Activated naive CD4-positive, alpha-beta T cell treated with anti-CD3 and anti-CD28 coated beads for 36 hours (primary cell): ENCODE measurements around the gene KIF1A. TPM values are rescaled to one million over a fixed set of nuclear protein-coding genes. Genes with fewer than 3 reads are reported as not detected.
A peak's percentile ranks its signal among the peaks of the same experiment; 100 is the strongest.
"Not testable (repeated sequence)": the region's sequence is repeated elsewhere in the genome, so short reads cannot be mapped to it uniquely, and the experiment has no call there.

Experiments used
- CTCF ChIA-PET: fragments of 350-600 bp; sonication (Branson Sonifier 250); formaldehyde crosslinking; loops from one replicate; lab custom pipeline; 2021; ENCODE audit warnings: antibody characterized with exemption; lab: Charles Lee
- DNase-seq: peaks from one replicate; pipeline ENCODE4 v3.0.0-alpha.2; 2020
- H3K27ac Mint-ChIP-seq: one replicate; pipeline ENCODE4 v1.8.0; 2021; ENCODE audit warnings: mild to moderate bottlenecking, mixed read lengths
- H3K27me3 Mint-ChIP-seq: one replicate; pipeline ENCODE4 v1.8.0; 2021; ENCODE audit warnings: low read depth, mixed read lengths
- H3K36me3 Mint-ChIP-seq: one replicate; pipeline ENCODE4 v1.8.0; 2021; ENCODE audit warnings: low read depth, mixed read lengths
- H3K4me1 Mint-ChIP-seq: one replicate; pipeline ENCODE4 v1.8.0; 2021; ENCODE audit warnings: low read depth, mixed read lengths
- H3K4me3 Mint-ChIP-seq: one replicate; pipeline ENCODE4 v1.8.0; 2021; ENCODE audit warnings: mild to moderate bottlenecking, moderate library complexity, mixed read lengths
- H3K9me3 Mint-ChIP-seq: one replicate; pipeline ENCODE4 v1.8.0; 2021; ENCODE audit warnings: mixed read lengths
- intact Hi-C: fragments of 100-400 bp; cut with micrococcal nuclease; formaldehyde crosslinking; loops from one replicate; pipeline ENCODE4 v1.15.1; 2023
- total RNA-seq, 2 experiments: library from RNA; stranded (reverse); gene quantifications; one replicate each; pipeline ENCODE4 v1.2.3, GENCODE V29; 2021

Gene KIF1A
- total RNA-seq, 2 experiments from 2014 or later = 8.4 TPM

GRCh38 chr2:240856151-240856980 lies 36.3 kb upstream of the KIF1A start:
- no peak overlapping the region for H3K27ac Mint-ChIP-seq
- no peaks in the 10 kb centered on the region for H3K27me3 Mint-ChIP-seq
- intact Hi-C loops = loop anchor here (10.0 kb wide), 1 partner anchor 358 kb away; no protein-coding TSS in a partner anchor
- H3K4me3 Mint-ChIP-seq = no peak overlapping the region
- DNase-seq = no peak
- H3K4me1 Mint-ChIP-seq = no peaks in the 10 kb centered on the region
- peaks cover 12% of the 10 kb centered on the region for H3K9me3 Mint-ChIP-seq
- no peaks in the 10 kb centered on the region for H3K36me3 Mint-ChIP-seq
- CTCF ChIA-PET = no interaction called here

- Mint-ChIP-seq H3K4me1 (no peaks in the 10 kb centered on the region), H3K27ac (no peak overlapping the region), H3K36me3 (no peaks in the 10 kb centered on the region), H3K9me3 (peaks cover 12% of the 10 kb centered on the region), H3K27me3 (no peaks in the 10 kb centered on the region), H3K4me3 (no peak overlapping the region)
- DNase-seq = no peak
- CTCF ChIA-PET = no interaction called here
- intact Hi-C loops = loop anchor here (10.0 kb wide), 1 partner anchor 359 kb away; no protein-coding TSS in a partner anchor
Observed at GRCh38 chr2:240855670-240856069, 35.7 kb upstream of the KIF1A start.

GRCh38 chr2:240852671-240853314 lies 32.8 kb upstream of the KIF1A start:
- no peaks in the 10 kb centered on the region for H3K27me3 Mint-ChIP-seq
- no peak for DNase-seq
- CTCF ChIA-PET = no interaction called here
- peaks cover 12% of the 10 kb centered on the region for H3K9me3 Mint-ChIP-seq
- H3K4me1 Mint-ChIP-seq = no peaks in the 10 kb centered on the region
- no peak overlapping the region for H3K4me3 Mint-ChIP-seq
- intact Hi-C loops = loop anchor here (5.0 to 10.0 kb wide), 2 partner anchors 300 to 362 kb away; partner anchors contain the start of gene PPP1R7
- no peak overlapping the region for H3K27ac Mint-ChIP-seq
- no peaks in the 10 kb centered on the region for H3K36me3 Mint-ChIP-seq

- Mint-ChIP-seq H3K9me3 (peaks cover 12% of the 10 kb centered on the region), H3K27me3 (no peaks in the 10 kb centered on the region), H3K4me3 (no peak overlapping the region), H3K4me1 (no peaks in the 10 kb centered on the region), H3K27ac (no peak overlapping the region), H3K36me3 (no peaks in the 10 kb centered on the region)
- peak; percentile 92 for DNase-seq
- CTCF ChIA-PET = interaction anchor here (0.6 to 1.7 kb wide), 17 partner anchors 10 to 880 kb away, joined by 3 to 17 read pairs (median 3); no protein-coding TSS in a partner anchor
- intact Hi-C loops = loop anchor here (5.0 to 10.0 kb wide), 2 partner anchors 301 to 363 kb away; partner anchors contain the start of gene PPP1R7
Observed at GRCh38 chr2:240851078-240851991, 31.3 kb upstream of the KIF1A start.

GRCh38 chr2:240850756-240851077 lies 30.7 kb upstream of the KIF1A start:
- Mint-ChIP-seq H3K36me3 (no peaks in the 10 kb centered on the region), H3K4me1 (no peaks in the 10 kb centered on the region), H3K27ac (no peak overlapping the region), H3K27me3 (no peaks in the 10 kb centered on the region), H3K4me3 (no peak overlapping the region), H3K9me3 (peaks cover 12% of the 10 kb centered on the region)
- CTCF ChIA-PET = interaction anchor here (0.6 to 1.7 kb wide), 9 partner anchors 10 to 649 kb away, joined by 3 to 17 read pairs (median 3); no protein-coding TSS in a partner anchor
- intact Hi-C loops = loop anchor here (5.0 to 10.0 kb wide), 2 partner anchors 302 to 364 kb away; partner anchors contain the start of gene PPP1R7
- no peak for DNase-seq

GRCh38 chr2:240850026-240850425 lies 30.0 kb upstream of the KIF1A start:
- H3K4me1 Mint-ChIP-seq = no peaks in the 10 kb centered on the region
- no peak overlapping the region for H3K27ac Mint-ChIP-seq
- DNase-seq = no peak
- peaks cover 12% of the 10 kb centered on the region for H3K9me3 Mint-ChIP-seq
- CTCF ChIA-PET = interaction anchor here (0.6 kb wide), 1 partner anchor 32 kb away, joined by 3 read pairs; no protein-coding TSS in a partner anchor
- intact Hi-C loops = loop anchor here (5.0 to 10.0 kb wide), 2 partner anchors 302 to 365 kb away; partner anchors contain the start of gene PPP1R7
- H3K4me3 Mint-ChIP-seq = no peak overlapping the region
- peaks cover 1% of the 10 kb centered on the region for H3K36me3 Mint-ChIP-seq
- no peaks in the 10 kb centered on the region for H3K27me3 Mint-ChIP-seq

- no peaks in the 10 kb centered on the region for H3K27me3 Mint-ChIP-seq
- CTCF ChIA-PET = no interaction called here
- H3K9me3 Mint-ChIP-seq = peaks cover 6% of the 10 kb centered on the region
- H3K4me1 Mint-ChIP-seq = no peaks in the 10 kb centered on the region
- DNase-seq = no peak
- H3K27ac Mint-ChIP-seq = no peak overlapping the region
- intact Hi-C loops = no loop called here
- no peak overlapping the region for H3K4me3 Mint-ChIP-seq
- peaks cover 1% of the 10 kb centered on the region for H3K36me3 Mint-ChIP-seq
Observed at GRCh38 chr2:240848900-240849680, 29.1 kb upstream of the KIF1A start.

- CTCF ChIA-PET = no interaction called here
- Mint-ChIP-seq H3K27ac (no peak overlapping the region), H3K27me3 (no peaks in the 10 kb centered on the region), H3K36me3 (peaks cover 1% of the 10 kb centered on the region), H3K9me3 (peaks cover 5% of the 10 kb centered on the region), H3K4me3 (no peak overlapping the region), H3K4me1 (no peaks in the 10 kb centered on the region)
- intact Hi-C loops = no loop called here
- DNase-seq = no peak
Observed at GRCh38 chr2:240847817-240848216, 27.8 kb upstream of the KIF1A start.

- peaks cover 5% of the 10 kb centered on the region for H3K9me3 Mint-ChIP-seq
- peaks cover 1% of the 10 kb centered on the region for H3K36me3 Mint-ChIP-seq
- intact Hi-C loops = no loop called here
- no peak overlapping the region for H3K4me3 Mint-ChIP-seq
- H3K27ac Mint-ChIP-seq = no peak overlapping the region
- H3K27me3 Mint-ChIP-seq = no peaks in the 10 kb centered on the region
- no peak for DNase-seq
- no peaks in the 10 kb centered on the region for H3K4me1 Mint-ChIP-seq
- CTCF ChIA-PET = no interaction called here
Observed at GRCh38 chr2:240846873-240847595, 27.0 kb upstream of the KIF1A start.

GRCh38 chr2:240846309-240846708 lies 26.3 kb upstream of the KIF1A start:
- CTCF ChIA-PET = interaction anchor here (1.4 kb wide), 1 partner anchor 15 kb away, joined by 3 read pairs; no protein-coding TSS in a partner anchor
- H3K4me3 Mint-ChIP-seq, DNase-seq, H3K27me3 Mint-ChIP-seq, H3K9me3 Mint-ChIP-seq, H3K27ac Mint-ChIP-seq, intact Hi-C loops, H3K36me3 Mint-ChIP-seq, H3K4me1 Mint-ChIP-seq: not testable (repeated sequence)
